HCT116 (cell line): ENCODE measurements around the gene RBFOX2. TPM values are rescaled to one million over a fixed set of nuclear protein-coding genes. Genes with fewer than 3 reads are reported as not detected.

Experiments used
- ATAC-seq: fragments of 200-7000 bp; cut with Tn5 transposase; 2 replicates; pipeline ENCODE4 v1.9.1; 2020; ENCODE audit warnings: mild to moderate bottlenecking, moderate library complexity
- BruUV-seq: library from RNA; stranded (reverse); fragments of 400-500 nt; replicated peaks from 2 replicates; lab custom pipeline; 2021; lab: Mats Ljungman, UMichigan
- CTCF ChIA-PET: fragments of 300-600 bp; sonication (Branson Sonifier 250); formaldehyde crosslinking; loops from one replicate; lab custom pipeline; 2021; ENCODE audit warnings: antibody characterized with exemption; lab: Charles Lee
- POLR2A ChIA-PET: fragments of 300-600, 350-600 bp; sonication (Branson Sonifier 250); formaldehyde crosslinking; loops from one replicate; lab custom pipeline; 2021; ENCODE audit warnings: antibody characterized with exemption; lab: Charles Lee
- RAD21 ChIA-PET, 2 experiments: fragments of 300-600 bp; sonication (Branson Sonifier 250); formaldehyde crosslinking; loops; one replicate each; lab custom pipeline; 2023; ENCODE audit warnings: low total read pairs in 2 of 2; ENCODE audit not compliant: uncharacterized antibody in 2 of 2, unreplicated experiment in 2 of 2, low non-redundant PET in 1 of 2; lab: Charles Lee
- DNase-seq: peaks from one replicate; pipeline ENCODE4 v3.0.0-alpha.2; 2010; ENCODE audit warnings: low read depth, low spot score
- H2AFZ ChIP-seq: fragments of 200-600 bp; shearing (Covaris generic), sonication (generic); 2 replicates; pipeline ENCODE4 v1.6.1; 2017; ENCODE audit warnings: low read depth, mixed run types, mixed read lengths, antibody characterized with exemption, low read length; ENCODE audit not compliant: poor library complexity, severe bottlenecking
- H3K27ac ChIP-seq: 2 replicates; pipeline ENCODE4 v1.5.1; 2012; ENCODE audit warnings: low read depth, low read length
- H3K27me3 ChIP-seq: fragments of 200-600 bp; sonication (generic); 2 replicates; pipeline ENCODE4 v1.6.1; 2016; ENCODE audit warnings: mixed run types, low read length, mixed read lengths; ENCODE audit not compliant: insufficient read depth
- H3K36me3 ChIP-seq, 2 experiments: fragments of 200-500 bp in 1 of 2; fragments of 200-600 bp in 1 of 2; sonication (Bioruptor generic) in 1 of 2; sonication (generic) in 1 of 2; 2 replicates each; pipeline versions ENCODE4 v1.5.1 to v1.6.1; 2014 to 2016; ENCODE audit warnings: low read length in 2 of 2, inconsistent platforms in 1 of 2, mixed read lengths in 1 of 2, mixed run types in 1 of 2; ENCODE audit not compliant: insufficient read depth in 2 of 2, control insufficient read depth in 1 of 2
- H3K4me1 ChIP-seq, 2 experiments: fragments of 200-600 bp in 1 of 2; sonication (generic) in 1 of 2; 2 replicates each; pipeline versions ENCODE4 v1.5.1 to v1.6.1; 2012 to 2017; ENCODE audit warnings: low read length in 2 of 2, inconsistent platforms in 1 of 2, mild to moderate bottlenecking in 1 of 2, mixed read lengths in 1 of 2, mixed run types in 1 of 2, moderate library complexity in 1 of 2; ENCODE audit not compliant: insufficient read depth in 2 of 2, control insufficient read depth in 1 of 2
- H3K4me2 ChIP-seq: fragments of 200-600 bp; sonication (generic); 2 replicates; pipeline ENCODE4 v1.6.1; 2017; ENCODE audit warnings: mixed run types, low read length, mixed read lengths
- H3K4me3 ChIP-seq, 2 experiments: fragments of 200-600 bp in 1 of 2; sonication (generic) in 1 of 2; replicated peaks in 1 of 2; 2 replicates each; pipeline ENCODE4 v1.5.1; 2011 to 2016; ENCODE audit warnings: low read length in 2 of 2, control low read depth in 1 of 2, low read depth in 1 of 2, mild to moderate bottlenecking in 1 of 2, mixed read lengths in 1 of 2, mixed run types in 1 of 2
- H3K79me2 ChIP-seq: fragments of 200-600 bp; sonication (generic); 2 replicates; pipeline ENCODE4 v1.6.1; 2017; ENCODE audit warnings: mild to moderate bottlenecking, mixed run types, low read length, moderate library complexity, mixed read lengths; ENCODE audit not compliant: insufficient read depth
- H3K9ac ChIP-seq: fragments of 200-600 bp; sonication (generic); 2 replicates; pipeline ENCODE4 v1.6.1; 2016; ENCODE audit warnings: low read length, mixed read lengths
- H3K9me2 ChIP-seq: fragments of 200-600 bp; sonication (generic), shearing (Covaris generic); 2 replicates; pipeline ENCODE4 v1.6.1; 2017; ENCODE audit warnings: mixed run types, mild to moderate bottlenecking, moderate library complexity; ENCODE audit not compliant: insufficient read depth
- H3K9me3 ChIP-seq, 2 experiments: fragments of 200-500 bp in 1 of 2; fragments of 200-600 bp in 1 of 2; sonication (Bioruptor generic) in 1 of 2; sonication (generic) in 1 of 2; 2 replicates each; pipeline ENCODE4 v1.6.1; 2014 to 2017; ENCODE audit warnings: low read length in 2 of 2, mixed read lengths in 2 of 2, inconsistent platforms in 1 of 2, low read depth in 1 of 2, mild to moderate bottlenecking in 1 of 2, mixed run types in 1 of 2, moderate library complexity in 1 of 2; ENCODE audit not compliant: control insufficient read depth in 1 of 2, insufficient read depth in 1 of 2
- H4K20me1 ChIP-seq: fragments of 200-600 bp; sonication (generic), shearing (Covaris generic); 2 replicates; pipeline ENCODE4 v1.6.1; 2017; ENCODE audit warnings: mixed run types, mild to moderate bottlenecking, moderate library complexity; ENCODE audit not compliant: insufficient read depth
- ATF3 ChIP-seq: IDR thresholded peaks from 2 replicates; pipeline ENCODE4 v1.6.1; 2012
- CBX3 ChIP-seq: IDR thresholded peaks from 2 replicates; pipeline ENCODE4 v1.6.1; 2012; ENCODE audit warnings: low read depth
- CEBPB ChIP-seq: IDR thresholded peaks from 2 replicates; pipeline ENCODE4 v1.6.1; 2012; ENCODE audit warnings: low read depth
- EGR1 ChIP-seq: IDR thresholded peaks from 2 replicates; pipeline ENCODE4 v1.6.1; 2012; ENCODE audit warnings: low read depth
- EZH2 ChIP-seq: fragments of 200-600 bp; sonication (generic); IDR thresholded peaks from 2 replicates; pipeline ENCODE4 v1.6.1; 2017; ENCODE audit warnings: antibody characterized with exemption, mixed run types
- FOSL1 ChIP-seq: IDR thresholded peaks from 2 replicates; pipeline ENCODE4 v1.6.1; 2012; ENCODE audit warnings: low read depth
- MAX ChIP-seq: IDR thresholded peaks from 2 replicates; pipeline ENCODE4 v1.6.1; 2012
- POLR2AphosphoS5 ChIP-seq: IDR thresholded peaks from 2 replicates; pipeline ENCODE4 v1.6.1; 2011; ENCODE audit warnings: mild to moderate bottlenecking, low read depth, low read length, moderate library complexity
- RAD21 ChIP-seq: IDR thresholded peaks from 2 replicates; pipeline ENCODE4 v1.6.1; 2012; ENCODE audit warnings: low read depth, mild to moderate bottlenecking
- SP1 ChIP-seq: IDR thresholded peaks from 2 replicates; pipeline ENCODE4 v1.6.1; 2012; ENCODE audit warnings: low read depth
- ZFX ChIP-seq: fragments of 450-650 bp; IDR thresholded peaks from 2 replicates; pipeline ENCODE4 v1.6.1; 2017
- intact Hi-C: fragments of 100-400 bp; cut with micrococcal nuclease; formaldehyde crosslinking; loops from 2 replicates; pipeline ENCODE4 v1.10.0; 2022
- total RNA-seq: library from RNA; stranded (reverse); gene quantifications from one replicate; pipeline ENCODE4 v1.2.1, GENCODE V29; 2021; ENCODE audit not compliant: unreplicated experiment

Gene RBFOX2
- total RNA-seq, 1 experiment from 2014 or later, result 83.9 TPM

GRCh38 chr22:35688913-35689675 lies 339.5 kb downstream of the RBFOX2 start:
- no peaks in the 10 kb centered on the region for H3K9me2 ChIP-seq
- DNase-seq (no peak), ATAC-seq (no peak)
- no TSS peak for BruUV-seq
- H3K79me2 ChIP-seq, result no peaks in the 10 kb centered on the region
- no peak overlapping the region for H2AFZ ChIP-seq
- ChIA-PET CTCF (no interaction called here), POLR2A (no interaction called here), RAD21 (interaction anchor here in 1 of 2 experiments (0.6 kb wide), 1 partner anchor 98 kb away, joined by 3 read pairs; no protein-coding TSS in a partner anchor)
- H3K27ac ChIP-seq, result no peak overlapping the region
- no peaks in the 10 kb centered on the region for H3K27me3 ChIP-seq
- no peak for TF ChIP-seq ATF3
- no peak for TF ChIP-seq MAX
- no peak for TF ChIP-seq EGR1
- TF ChIP-seq CEBPB, result no peak
- TF ChIP-seq CBX3, result no peak
- TF ChIP-seq EZH2, result no peak
- TF ChIP-seq SP1, result no peak
- no peak for TF ChIP-seq POLR2AphosphoS5
- no peak for TF ChIP-seq RAD21
- no peak for TF ChIP-seq FOSL1
- TF ChIP-seq ZFX, result no peak
- H3K36me3 ChIP-seq, result no peaks in the 10 kb centered on the region
- no peak overlapping the region for H3K4me2 ChIP-seq
- H3K9me3 ChIP-seq, result no peaks in the 10 kb centered on the region
- H3K4me1 ChIP-seq, result no peaks in the 10 kb centered on the region
- intact Hi-C loops, result no loop called here
- no peak overlapping the region for H3K9ac ChIP-seq
- H3K4me3 ChIP-seq, result no peak overlapping the region
- no peaks in the 10 kb centered on the region for H4K20me1 ChIP-seq

Other genes starting within 250 kb of the RBFOX2 start
- gene APOL3, start 131.9 kb upstream of the RBFOX2 start, total RNA-seq, result 0.49 TPM
- gene APOL4, start 173.0 kb upstream of the RBFOX2 start, total RNA-seq, result not detected
- 9.9 TPM for gene APOL2, start 210.7 kb upstream of the RBFOX2 start, total RNA-seq
- 0.30 TPM for gene APOL1, start 224.3 kb upstream of the RBFOX2 start, total RNA-seq